Measurements from ENCODE around the gene MAGI2. TPM values are rescaled to one million over a fixed set of nuclear protein-coding genes. Genes with fewer than 3 reads are reported as not detected.

The MAGI2 gene
- total and polyA plus RNA-seq, 2 experiments from 2014 or later: 10.4 to 26.4 TPM

GRCh38 chr7:78638364-78638763 lies 815.1 kb downstream of the MAGI2 start:
- no peaks in the 10 kb centered on the region for H3K36me3 ChIP-seq (ENCODE audit: insufficient read depth)
- no peak overlapping the region for H2AFZ ChIP-seq
- no peak overlapping the region for H3K4me3 ChIP-seq
- no peak for DNase-seq (ENCODE audit: low spot score)
- no peaks in the 10 kb centered on the region for H3K27me3 ChIP-seq (ENCODE audit: insufficient read depth)
- H4K20me1 ChIP-seq (replicated peaks; ENCODE audit: insufficient read depth): no peaks in the 10 kb centered on the region
- H3K9me3 Mint-ChIP-seq: no peaks in the 10 kb centered on the region
- H3K4me1 ChIP-seq (ENCODE audit: insufficient read depth): peaks cover 6% of the 10 kb centered on the region
- no peak overlapping the region for H3K4me3 Mint-ChIP-seq
- TF ChIP-seq NANOG (IDR thresholded peaks at IDR 0.05; ENCODE audit: borderline replicate concordance) (no peak), REST (IDR thresholded peaks at IDR 0.05; ENCODE audit: unreplicated experiment) (no peak), EZH2phosphoT487 (IDR thresholded peaks at IDR 0.05; ENCODE audit: unreplicated experiment) (no peak)
- ATAC-seq: no peak
- no peaks in the 10 kb centered on the region for H3K36me3 Mint-ChIP-seq (ENCODE audit: low read depth)
- H3K9me2 ChIP-seq (ENCODE audit: insufficient read depth): no peaks in the 10 kb centered on the region
- peaks cover 11% of the 10 kb centered on the region for H3K79me2 ChIP-seq (replicated peaks; ENCODE audit: insufficient read depth)
- H3K27ac ChIP-seq (ENCODE audit: low read depth): no peak overlapping the region
- H3K4me1 Mint-ChIP-seq: peaks cover 17% of the 10 kb centered on the region; the same call in 2 of the 3 replicates
- peaks cover 3% of the 10 kb centered on the region for H3K27me3 Mint-ChIP-seq (ENCODE audit: insufficient read depth, low read depth, poor library complexity)
- H3F3A ChIP-seq (replicated peaks; ENCODE audit: low read depth): no peaks in the 10 kb centered on the region
- H3K27ac Mint-ChIP-seq: no peak overlapping the region
- H3K4me2 ChIP-seq: no peak overlapping the region

GRCh38 chr7:78636727-78637126 lies 816.7 kb downstream of the MAGI2 start:
- no peak overlapping the region for H3K4me3 Mint-ChIP-seq
- no peaks in the 10 kb centered on the region for H3K36me3 ChIP-seq (ENCODE audit: insufficient read depth)
- H2AFZ ChIP-seq: no peak overlapping the region
- H3K27me3 Mint-ChIP-seq (ENCODE audit: insufficient read depth, low read depth, poor library complexity): peaks cover 3% of the 10 kb centered on the region
- H4K20me1 ChIP-seq (replicated peaks; ENCODE audit: insufficient read depth): no peaks in the 10 kb centered on the region
- ATAC-seq (peak; percentile 46; the same call in 2 of the 3 replicates), DNase-seq (ENCODE audit: low spot score) (peak; percentile 37)
- no peaks in the 10 kb centered on the region for H3K9me2 ChIP-seq (ENCODE audit: insufficient read depth)
- H3K4me3 ChIP-seq: no peak overlapping the region
- H3K9me3 Mint-ChIP-seq: no peaks in the 10 kb centered on the region
- no peaks in the 10 kb centered on the region for H3K27me3 ChIP-seq (ENCODE audit: insufficient read depth)
- H3F3A ChIP-seq (replicated peaks; ENCODE audit: low read depth): no peaks in the 10 kb centered on the region
- peaks cover 17% of the 10 kb centered on the region; the same call in 2 of the 3 replicates for H3K4me1 Mint-ChIP-seq
- H3K79me2 ChIP-seq (replicated peaks; ENCODE audit: insufficient read depth): peaks cover 11% of the 10 kb centered on the region
- H3K4me2 ChIP-seq: no peak overlapping the region
- peaks cover 6% of the 10 kb centered on the region for H3K4me1 ChIP-seq (ENCODE audit: insufficient read depth)
- no peak overlapping the region for H3K27ac ChIP-seq (ENCODE audit: low read depth)
- H3K27ac Mint-ChIP-seq: no peak overlapping the region
- no peaks in the 10 kb centered on the region for H3K36me3 Mint-ChIP-seq (ENCODE audit: low read depth)
- TF ChIP-seq STAT1 (IDR thresholded peaks at IDR 0.05; ENCODE audit: unreplicated experiment) (no peak), CREB1 (CRISPR knock-in tag; IDR thresholded peaks at IDR 0.05; ENCODE audit: low read depth) (no peak), JUNB (IDR thresholded peaks at IDR 0.05; ENCODE audit: unreplicated experiment) (no peak), ZNF462 (CRISPR knock-in tag; IDR thresholded peaks at IDR 0.05) (no peak), REST (IDR thresholded peaks at IDR 0.05; ENCODE audit: unreplicated experiment) (no peak)
